ENCODE data around the gene TMEM248.
"Not testable (repeated sequence)": the region's sequence is repeated elsewhere in the genome, so short reads cannot be mapped to it uniquely, and the experiment has no call there.

Gene TMEM248

GRCh38 chr7:66920769-66921395 lies at the start of gene TMEM248:
TSS of gene TMEM248 (plus strand) at chr7:66921225. CDS start at chr7:66941866, 20,641 bp downstream.
- Mint-ChIP-seq H3K9me3 (no peaks in the 10 kb centered on the region), H3K36me3 (ENCODE audit: low read depth) (peaks cover 42% of the 10 kb centered on the region), H3K27ac (peak within 1 kb of the TSS; percentile 99), H3K27me3 (no peaks in the 10 kb centered on the region), H3K4me3 (peak within 1 kb of the TSS; percentile 98), H3K4me1 (ENCODE audit: low read depth) (peaks cover 46% of the 10 kb centered on the region)

DNA sequence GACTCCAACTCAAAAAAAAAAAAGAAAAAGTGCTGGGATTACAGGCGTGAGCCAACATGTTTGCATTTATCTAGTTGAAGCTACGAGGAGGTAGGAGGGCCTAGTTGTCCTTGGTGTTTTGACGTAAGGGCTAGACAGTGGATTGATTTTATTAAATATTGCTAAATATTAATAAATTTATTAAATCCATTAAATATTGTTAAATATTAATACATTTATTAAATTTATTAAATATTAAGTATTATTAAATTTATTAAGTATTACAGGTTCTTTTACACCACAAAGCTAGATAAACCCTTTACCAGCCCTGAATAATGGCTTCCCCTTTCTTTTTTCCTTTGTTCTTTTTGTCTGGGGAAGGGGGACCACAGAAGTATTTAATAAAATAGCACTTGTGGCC lies 47.5 kb upstream of the TMEM248 start:
- Mint-ChIP-seq H3K4me3 (no peak overlapping the region), H3K9me3 (no peaks in the 10 kb centered on the region), H3K36me3 (ENCODE audit: low read depth) (peaks cover 14% of the 10 kb centered on the region), H3K4me1 (ENCODE audit: low read depth) (peaks cover 30% of the 10 kb centered on the region), H3K27ac (no peak overlapping the region), H3K27me3 (no peaks in the 10 kb centered on the region)

DNA sequence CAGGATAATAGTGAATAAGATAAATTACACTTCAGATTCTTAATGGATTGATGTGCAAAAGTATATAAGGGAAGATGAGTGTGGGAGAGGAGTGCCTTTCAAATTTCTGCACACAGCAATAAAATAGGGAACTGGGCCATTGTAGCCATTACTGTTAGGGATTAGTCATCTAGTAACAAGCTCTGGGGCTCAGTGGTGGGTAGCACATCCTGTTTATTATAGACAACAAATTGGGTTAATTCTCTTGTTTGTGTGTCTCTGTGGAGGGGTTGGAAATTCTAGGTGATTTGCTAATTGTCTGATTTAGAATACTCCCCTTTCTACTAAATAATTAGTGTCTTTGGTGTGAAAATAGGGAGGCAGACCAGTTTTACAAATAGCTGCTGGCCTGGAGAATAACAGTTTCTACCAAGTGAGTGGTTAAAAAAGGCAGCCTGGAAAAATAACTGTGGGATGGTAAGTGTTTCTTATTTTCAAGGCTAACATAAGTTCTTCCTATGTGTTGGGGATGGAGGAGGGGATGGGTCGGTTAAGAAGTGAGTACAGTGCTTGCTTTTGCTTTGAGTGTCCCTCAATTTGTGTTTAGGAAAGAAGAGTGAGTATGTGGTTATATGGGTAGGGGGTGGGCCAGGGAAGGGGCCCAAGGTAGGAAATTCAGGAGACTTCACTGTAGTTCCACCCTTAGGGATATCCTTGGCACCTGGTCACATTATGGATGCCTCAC lies 43.3 kb upstream of the TMEM248 start:
- Mint-ChIP-seq H3K9me3 (no peaks in the 10 kb centered on the region), H3K4me1 (ENCODE audit: low read depth) (peaks cover 16% of the 10 kb centered on the region), H3K4me3 (no peak overlapping the region), H3K27me3 (no peaks in the 10 kb centered on the region), H3K27ac (peak overlapping the region; percentile 21), H3K36me3 (ENCODE audit: low read depth) (peaks cover 10% of the 10 kb centered on the region)

DNA sequence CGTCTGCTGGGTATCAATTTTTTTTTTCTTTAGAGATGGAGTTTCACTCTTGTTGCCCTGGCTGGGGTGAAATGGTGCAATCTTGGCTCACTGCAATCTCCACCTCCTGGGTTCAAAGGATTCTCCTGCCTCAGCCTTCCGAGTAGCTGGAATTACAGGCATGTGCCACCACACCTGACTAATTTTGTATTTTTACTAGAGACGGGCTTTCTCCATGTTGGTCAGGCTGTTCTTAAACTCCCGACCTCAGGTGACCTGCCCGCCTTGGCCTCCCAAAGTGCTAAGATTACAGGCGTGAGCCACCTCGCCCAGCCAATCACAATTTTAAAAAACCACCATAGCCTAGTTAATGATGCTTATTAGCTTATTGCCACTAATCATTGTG lies 42.7 kb upstream of the TMEM248 start:
- H3K27me3 Mint-ChIP-seq, H3K4me3 Mint-ChIP-seq, H3K27ac Mint-ChIP-seq, H3K9me3 Mint-ChIP-seq: not testable (repeated sequence)
- H3K36me3 Mint-ChIP-seq (ENCODE audit: low read depth) = peaks cover 10% of the 10 kb centered on the region
- peaks cover 16% of the 10 kb centered on the region for H3K4me1 Mint-ChIP-seq (ENCODE audit: low read depth)

DNA sequence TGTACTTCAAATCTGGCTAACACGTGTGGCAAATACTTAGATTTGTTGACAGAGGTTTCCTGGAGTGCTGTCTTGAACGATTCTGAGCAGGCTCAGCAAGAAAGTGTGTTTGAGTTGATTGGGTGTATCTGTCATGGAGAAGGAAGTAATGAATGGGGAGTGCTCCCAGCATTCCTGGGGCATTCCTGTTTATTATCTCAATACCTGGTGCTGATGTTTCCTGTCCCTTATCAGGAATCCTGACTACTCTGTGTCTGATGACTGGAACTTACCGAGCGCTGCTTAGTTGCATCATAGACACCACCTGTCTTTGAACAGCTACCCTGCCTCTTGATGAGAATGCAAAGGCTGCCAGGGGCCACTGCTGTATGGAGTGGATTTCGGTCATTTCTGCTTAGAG lies 41.0 kb upstream of the TMEM248 start:
- Mint-ChIP-seq H3K4me3 (no peak overlapping the region), H3K4me1 (ENCODE audit: low read depth) (peaks cover 31% of the 10 kb centered on the region), H3K27ac (no peak overlapping the region), H3K36me3 (ENCODE audit: low read depth) (peaks cover 10% of the 10 kb centered on the region), H3K9me3 (no peaks in the 10 kb centered on the region), H3K27me3 (no peaks in the 10 kb centered on the region)

DNA sequence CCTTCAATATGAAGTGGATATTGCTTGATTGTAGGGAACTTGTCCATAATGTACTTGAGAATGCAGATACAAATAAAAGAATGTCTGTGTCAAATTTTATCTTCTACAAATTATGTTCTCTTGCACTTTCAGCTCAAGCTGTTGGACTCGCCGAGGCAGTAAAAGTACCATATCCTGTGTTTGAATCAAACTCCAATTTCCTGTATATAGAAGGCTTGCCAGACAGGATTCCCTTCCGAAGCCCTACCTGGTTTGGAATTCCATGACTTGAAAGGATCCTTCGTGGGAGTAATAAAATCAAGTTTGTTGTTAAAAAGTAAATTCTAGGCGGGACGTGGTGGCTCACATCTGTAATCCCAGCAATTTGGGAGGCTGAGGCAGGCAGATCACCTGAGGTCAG lies 40.4 kb upstream of the TMEM248 start:
- H3K27ac Mint-ChIP-seq, H3K4me3 Mint-ChIP-seq, H3K9me3 Mint-ChIP-seq, H3K27me3 Mint-ChIP-seq: not testable (repeated sequence)
- Mint-ChIP-seq H3K4me1 (ENCODE audit: low read depth) (peaks cover 36% of the 10 kb centered on the region), H3K36me3 (ENCODE audit: low read depth) (peaks cover 10% of the 10 kb centered on the region)

DNA sequence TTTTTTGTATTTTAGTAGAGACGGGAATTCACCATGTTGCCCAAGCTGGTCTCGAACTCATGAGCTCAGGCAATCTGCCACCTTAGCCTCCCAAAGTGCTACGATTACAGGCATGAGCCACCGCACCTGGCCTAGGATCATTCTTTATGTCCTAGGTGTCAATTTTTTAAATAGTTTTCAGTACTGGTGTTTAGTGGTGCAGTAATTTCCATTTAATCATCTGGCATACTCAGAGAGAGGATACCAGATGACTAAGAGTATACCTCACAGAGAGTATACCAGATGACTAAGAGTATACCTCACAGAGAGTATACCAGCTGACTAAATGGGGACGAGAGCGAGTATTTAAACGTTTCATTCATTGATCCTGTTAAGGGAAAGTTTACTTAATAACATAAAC lies 37.3 kb upstream of the TMEM248 start:
- Mint-ChIP-seq H3K9me3 (no peaks in the 10 kb centered on the region), H3K36me3 (ENCODE audit: low read depth) (peaks cover 15% of the 10 kb centered on the region), H3K27me3 (no peaks in the 10 kb centered on the region), H3K27ac (no peak overlapping the region), H3K4me1 (ENCODE audit: low read depth) (peaks cover 46% of the 10 kb centered on the region), H3K4me3 (no peak overlapping the region)

GRCh38 chr7:66884556-66884955 lies 36.5 kb upstream of the TMEM248 start:
- H3K9me3 Mint-ChIP-seq, H3K27me3 Mint-ChIP-seq, H3K27ac Mint-ChIP-seq, H3K4me3 Mint-ChIP-seq: not testable (repeated sequence)
- H3K4me1 Mint-ChIP-seq (ENCODE audit: low read depth) = peaks cover 46% of the 10 kb centered on the region
- peaks cover 10% of the 10 kb centered on the region for H3K36me3 Mint-ChIP-seq (ENCODE audit: low read depth)

GRCh38 chr7:66886152-66886551 lies 34.9 kb upstream of the TMEM248 start:
- H3K27me3 Mint-ChIP-seq = no peaks in the 10 kb centered on the region
- peaks cover 45% of the 10 kb centered on the region for H3K4me1 Mint-ChIP-seq (ENCODE audit: low read depth)
- H3K9me3 Mint-ChIP-seq = no peaks in the 10 kb centered on the region
- H3K36me3 Mint-ChIP-seq (ENCODE audit: low read depth) = peaks cover 5% of the 10 kb centered on the region
- H3K4me3 Mint-ChIP-seq = no peak overlapping the region
- H3K27ac Mint-ChIP-seq = peak overlapping the region; percentile 89

- peak overlapping the region; percentile 40 for H3K27ac Mint-ChIP-seq
- not testable (repeated sequence) for H3K9me3 Mint-ChIP-seq; H3K27me3 Mint-ChIP-seq; H3K4me3 Mint-ChIP-seq; H3K36me3 Mint-ChIP-seq (ENCODE audit: low read depth)
- H3K4me1 Mint-ChIP-seq (ENCODE audit: low read depth) = peaks cover 41% of the 10 kb centered on the region
Observed at GRCh38 chr7:66888223-66888622, 32.8 kb upstream of the TMEM248 start.

DNA sequence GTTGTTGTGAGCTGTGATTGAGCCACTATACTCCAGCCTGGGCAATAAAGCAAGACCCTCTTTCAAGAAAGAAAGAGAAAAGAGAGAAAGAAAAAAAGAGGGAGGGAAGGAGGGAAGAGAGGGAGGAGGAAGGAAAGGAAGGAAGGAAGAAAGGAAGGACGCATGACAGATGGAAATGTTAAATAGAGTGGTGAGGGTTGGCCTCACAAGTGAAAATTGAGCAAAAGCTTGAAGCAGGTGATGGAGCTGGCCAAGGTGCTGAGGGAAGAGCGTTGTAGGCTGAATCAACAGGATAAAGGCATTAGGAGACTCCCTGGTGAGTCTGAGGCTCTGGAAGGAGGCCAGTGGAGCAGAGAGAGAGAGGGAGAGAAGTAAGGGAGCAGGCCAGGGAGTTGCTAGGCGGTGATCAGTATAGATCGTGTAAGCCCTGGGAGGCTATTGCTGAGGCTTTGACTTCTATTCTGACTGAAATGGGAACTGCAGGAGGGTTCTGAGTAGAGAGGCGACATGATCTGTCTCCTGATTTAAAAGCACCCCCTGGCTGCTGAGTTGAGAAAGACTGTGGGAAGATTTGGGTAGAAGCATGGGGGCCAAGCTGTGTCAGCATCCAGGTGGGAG lies 26.5 kb upstream of the TMEM248 start:
- Mint-ChIP-seq H3K27me3 (no peaks in the 10 kb centered on the region), H3K4me1 (ENCODE audit: low read depth) (no peaks in the 10 kb centered on the region), H3K36me3 (ENCODE audit: low read depth) (peaks cover 5% of the 10 kb centered on the region), H3K27ac (no peak overlapping the region), H3K9me3 (no peaks in the 10 kb centered on the region), H3K4me3 (no peak overlapping the region)

DNA sequence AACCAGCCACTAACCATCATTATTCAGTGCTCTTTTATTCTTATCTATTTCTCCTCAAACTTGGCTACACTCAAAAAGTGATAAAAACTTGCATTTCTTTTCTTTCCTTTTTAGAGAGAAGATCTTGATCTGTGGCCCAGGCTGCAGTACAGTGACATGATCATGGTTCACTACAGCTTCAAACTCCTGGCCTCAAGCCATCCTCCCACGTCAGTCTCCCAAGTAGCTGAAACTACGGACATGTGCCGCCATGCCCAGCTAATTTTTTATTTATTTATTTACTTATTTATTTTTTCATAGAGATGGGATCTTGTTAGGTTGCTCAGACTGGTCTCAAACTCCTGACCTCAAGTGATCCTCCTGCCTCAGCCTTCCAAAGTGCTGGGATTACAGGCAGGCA lies 24.6 kb upstream of the TMEM248 start:
- no peaks in the 10 kb centered on the region for H3K4me1 Mint-ChIP-seq (ENCODE audit: low read depth)
- H3K4me3 Mint-ChIP-seq = no peak overlapping the region
- H3K9me3 Mint-ChIP-seq = no peaks in the 10 kb centered on the region
- peaks cover 5% of the 10 kb centered on the region for H3K36me3 Mint-ChIP-seq (ENCODE audit: low read depth)
- H3K27ac Mint-ChIP-seq = no peak overlapping the region
- H3K27me3 Mint-ChIP-seq = no peaks in the 10 kb centered on the region

GRCh38 chr7:66899552-66900280 lies 21.3 kb upstream of the TMEM248 start:
- no peaks in the 10 kb centered on the region for H3K9me3 Mint-ChIP-seq
- H3K27ac Mint-ChIP-seq = no peak overlapping the region
- no peak overlapping the region for H3K4me3 Mint-ChIP-seq
- no peaks in the 10 kb centered on the region for H3K27me3 Mint-ChIP-seq
- H3K4me1 Mint-ChIP-seq (ENCODE audit: low read depth) = no peaks in the 10 kb centered on the region
- H3K36me3 Mint-ChIP-seq (ENCODE audit: low read depth) = peaks cover 5% of the 10 kb centered on the region

DNA sequence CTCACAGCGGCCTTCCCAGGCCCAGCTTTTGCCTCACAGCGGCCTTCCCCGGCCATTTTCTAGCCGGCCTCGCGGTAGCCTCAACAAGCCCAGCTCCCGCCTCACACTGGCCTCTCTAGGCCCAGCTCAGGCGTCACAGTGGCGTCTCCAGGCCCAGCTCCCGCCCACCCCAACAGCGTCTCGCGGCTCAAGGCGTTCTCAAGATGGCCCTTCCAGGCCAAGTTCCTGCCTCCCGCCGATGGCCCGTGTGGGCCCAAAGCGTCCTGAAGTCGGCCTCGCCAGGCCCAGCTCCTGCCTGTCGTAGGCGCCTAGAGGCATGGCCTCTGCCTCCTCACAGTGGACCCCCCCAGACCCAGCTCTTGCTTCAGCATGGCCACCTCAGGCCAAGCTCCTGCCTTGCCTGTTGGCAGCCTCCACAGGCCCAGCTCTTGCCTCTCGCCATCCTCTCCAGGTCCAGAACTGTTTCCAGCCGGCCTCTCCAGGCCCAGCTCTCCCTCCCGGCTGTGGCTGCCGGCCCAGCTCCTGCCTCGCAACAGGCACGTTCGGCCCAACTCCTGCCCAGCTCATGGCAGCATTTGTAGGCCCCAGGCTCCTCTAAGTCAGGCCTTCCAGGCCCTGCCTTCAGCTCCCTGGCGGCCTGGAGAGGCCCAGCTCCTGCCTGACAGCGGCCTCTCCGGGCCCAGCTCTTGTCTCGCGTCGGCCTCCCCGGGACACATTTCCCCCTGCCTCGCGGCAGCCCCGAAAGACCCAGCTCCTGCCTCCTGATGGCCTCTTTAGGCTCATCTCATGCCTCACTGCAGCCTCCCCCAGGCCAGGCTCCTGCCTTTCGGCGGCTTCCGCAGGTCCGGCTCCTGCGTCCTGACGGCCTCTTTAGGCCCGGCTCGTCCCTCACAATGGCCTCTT lies 18.8 kb upstream of the TMEM248 start:
- Mint-ChIP-seq H3K27ac (no peak overlapping the region), H3K36me3 (ENCODE audit: low read depth) (peaks cover 5% of the 10 kb centered on the region), H3K9me3 (no peaks in the 10 kb centered on the region), H3K4me1 (ENCODE audit: low read depth) (no peaks in the 10 kb centered on the region), H3K4me3 (no peak overlapping the region), H3K27me3 (no peaks in the 10 kb centered on the region)
